ENCODE data around the gene HYCC1. TPM values are rescaled to one million over a fixed set of nuclear protein-coding genes. Genes with fewer than 3 reads are reported as not detected.

Gene HYCC1
- total and polyA plus RNA-seq, 9 of the 15 experiments (the other 6 are each of a cell fraction or from before 2014, with no cell fraction given) = 11.2 to 40.6 (median 37.9) TPM

- Histone ChIP-seq H3K4me1 (replicated peaks in 1 of 2; ENCODE audit: control insufficient read depth in 2 of 2, insufficient read depth in 2 of 2, low read length in 2 of 2) (peaks cover 9 to 28% of the 10 kb centered on the region in 2 experiments; a peak in 4 of 5 replicates), H3K4me3 (no peak overlapping the region), H3K4me2 (ENCODE audit: insufficient read depth, low read length) (no peak overlapping the region), H3K9me3 (replicated peaks; ENCODE audit: control insufficient read depth, insufficient read depth, low read depth, low read length) (no peaks in the 10 kb centered on the region), H3K9ac (ENCODE audit: insufficient read depth in 1 of 2, low read depth in 2 of 2, low read length in 2 of 2) (no peak overlapping the region), H2AFZ (ENCODE audit: low read depth, low read length) (peak overlapping the region; percentile 74), H3K27ac (ENCODE audit: extremely low read depth, low read depth, low read length) (no peak overlapping the region), H3K9me1 (ENCODE audit: control insufficient read depth, insufficient read depth, low read length) (no peaks in the 10 kb centered on the region), H3K79me2 (ENCODE audit: control insufficient read depth, insufficient read depth, low read length) (peaks cover 22% of the 10 kb centered on the region), H4K20me1 (replicated peaks; ENCODE audit: control insufficient read depth, insufficient read depth, low read length) (peaks cover 10% of the 10 kb centered on the region; the same call in 1 of the 2 replicates), H3K36me3 (ENCODE audit: control insufficient read depth, insufficient read depth, low read length) (no peaks in the 10 kb centered on the region), H3K27me3 (ENCODE audit: control insufficient read depth in 2 of 2, insufficient read depth in 2 of 2, low read length in 2 of 2) (no peaks in the 10 kb centered on the region)
- CTCF ChIA-PET (ENCODE audit: low intra/inter-chr PET ratio) = no interaction called here
- 0 out of 2 replicates have a peak, but pooled peaks have one; percentile 7 for TF ChIP-seq NFIC (IDR thresholded peaks at IDR 0.05)
- TF ChIP-seq, protein P1, sequence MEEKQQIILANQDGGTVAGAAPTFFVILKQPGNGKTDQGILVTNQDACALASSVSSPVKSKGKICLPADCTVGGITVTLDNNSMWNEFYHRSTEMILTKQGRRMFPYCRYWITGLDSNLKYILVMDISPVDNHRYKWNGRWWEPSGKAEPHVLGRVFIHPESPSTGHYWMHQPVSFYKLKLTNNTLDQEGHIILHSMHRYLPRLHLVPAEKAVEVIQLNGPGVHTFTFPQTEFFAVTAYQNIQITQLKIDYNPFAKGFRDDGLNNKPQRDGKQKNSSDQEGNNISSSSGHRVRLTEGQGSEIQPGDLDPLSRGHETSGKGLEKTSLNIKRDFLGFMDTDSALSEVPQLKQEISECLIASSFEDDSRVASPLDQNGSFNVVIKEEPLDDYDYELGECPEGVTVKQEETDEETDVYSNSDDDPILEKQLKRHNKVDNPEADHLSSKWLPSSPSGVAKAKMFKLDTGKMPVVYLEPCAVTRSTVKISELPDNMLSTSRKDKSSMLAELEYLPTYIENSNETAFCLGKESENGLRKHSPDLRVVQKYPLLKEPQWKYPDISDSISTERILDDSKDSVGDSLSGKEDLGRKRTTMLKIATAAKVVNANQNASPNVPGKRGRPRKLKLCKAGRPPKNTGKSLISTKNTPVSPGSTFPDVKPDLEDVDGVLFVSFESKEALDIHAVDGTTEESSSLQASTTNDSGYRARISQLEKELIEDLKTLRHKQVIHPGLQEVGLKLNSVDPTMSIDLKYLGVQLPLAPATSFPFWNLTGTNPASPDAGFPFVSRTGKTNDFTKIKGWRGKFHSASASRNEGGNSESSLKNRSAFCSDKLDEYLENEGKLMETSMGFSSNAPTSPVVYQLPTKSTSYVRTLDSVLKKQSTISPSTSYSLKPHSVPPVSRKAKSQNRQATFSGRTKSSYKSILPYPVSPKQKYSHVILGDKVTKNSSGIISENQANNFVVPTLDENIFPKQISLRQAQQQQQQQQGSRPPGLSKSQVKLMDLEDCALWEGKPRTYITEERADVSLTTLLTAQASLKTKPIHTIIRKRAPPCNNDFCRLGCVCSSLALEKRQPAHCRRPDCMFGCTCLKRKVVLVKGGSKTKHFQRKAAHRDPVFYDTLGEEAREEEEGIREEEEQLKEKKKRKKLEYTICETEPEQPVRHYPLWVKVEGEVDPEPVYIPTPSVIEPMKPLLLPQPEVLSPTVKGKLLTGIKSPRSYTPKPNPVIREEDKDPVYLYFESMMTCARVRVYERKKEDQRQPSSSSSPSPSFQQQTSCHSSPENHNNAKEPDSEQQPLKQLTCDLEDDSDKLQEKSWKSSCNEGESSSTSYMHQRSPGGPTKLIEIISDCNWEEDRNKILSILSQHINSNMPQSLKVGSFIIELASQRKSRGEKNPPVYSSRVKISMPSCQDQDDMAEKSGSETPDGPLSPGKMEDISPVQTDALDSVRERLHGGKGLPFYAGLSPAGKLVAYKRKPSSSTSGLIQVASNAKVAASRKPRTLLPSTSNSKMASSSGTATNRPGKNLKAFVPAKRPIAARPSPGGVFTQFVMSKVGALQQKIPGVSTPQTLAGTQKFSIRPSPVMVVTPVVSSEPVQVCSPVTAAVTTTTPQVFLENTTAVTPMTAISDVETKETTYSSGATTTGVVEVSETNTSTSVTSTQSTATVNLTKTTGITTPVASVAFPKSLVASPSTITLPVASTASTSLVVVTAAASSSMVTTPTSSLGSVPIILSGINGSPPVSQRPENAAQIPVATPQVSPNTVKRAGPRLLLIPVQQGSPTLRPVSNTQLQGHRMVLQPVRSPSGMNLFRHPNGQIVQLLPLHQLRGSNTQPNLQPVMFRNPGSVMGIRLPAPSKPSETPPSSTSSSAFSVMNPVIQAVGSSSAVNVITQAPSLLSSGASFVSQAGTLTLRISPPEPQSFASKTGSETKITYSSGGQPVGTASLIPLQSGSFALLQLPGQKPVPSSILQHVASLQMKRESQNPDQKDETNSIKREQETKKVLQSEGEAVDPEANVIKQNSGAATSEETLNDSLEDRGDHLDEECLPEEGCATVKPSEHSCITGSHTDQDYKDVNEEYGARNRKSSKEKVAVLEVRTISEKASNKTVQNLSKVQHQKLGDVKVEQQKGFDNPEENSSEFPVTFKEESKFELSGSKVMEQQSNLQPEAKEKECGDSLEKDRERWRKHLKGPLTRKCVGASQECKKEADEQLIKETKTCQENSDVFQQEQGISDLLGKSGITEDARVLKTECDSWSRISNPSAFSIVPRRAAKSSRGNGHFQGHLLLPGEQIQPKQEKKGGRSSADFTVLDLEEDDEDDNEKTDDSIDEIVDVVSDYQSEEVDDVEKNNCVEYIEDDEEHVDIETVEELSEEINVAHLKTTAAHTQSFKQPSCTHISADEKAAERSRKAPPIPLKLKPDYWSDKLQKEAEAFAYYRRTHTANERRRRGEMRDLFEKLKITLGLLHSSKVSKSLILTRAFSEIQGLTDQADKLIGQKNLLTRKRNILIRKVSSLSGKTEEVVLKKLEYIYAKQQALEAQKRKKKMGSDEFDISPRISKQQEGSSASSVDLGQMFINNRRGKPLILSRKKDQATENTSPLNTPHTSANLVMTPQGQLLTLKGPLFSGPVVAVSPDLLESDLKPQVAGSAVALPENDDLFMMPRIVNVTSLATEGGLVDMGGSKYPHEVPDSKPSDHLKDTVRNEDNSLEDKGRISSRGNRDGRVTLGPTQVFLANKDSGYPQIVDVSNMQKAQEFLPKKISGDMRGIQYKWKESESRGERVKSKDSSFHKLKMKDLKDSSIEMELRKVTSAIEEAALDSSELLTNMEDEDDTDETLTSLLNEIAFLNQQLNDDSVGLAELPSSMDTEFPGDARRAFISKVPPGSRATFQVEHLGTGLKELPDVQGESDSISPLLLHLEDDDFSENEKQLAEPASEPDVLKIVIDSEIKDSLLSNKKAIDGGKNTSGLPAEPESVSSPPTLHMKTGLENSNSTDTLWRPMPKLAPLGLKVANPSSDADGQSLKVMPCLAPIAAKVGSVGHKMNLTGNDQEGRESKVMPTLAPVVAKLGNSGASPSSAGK (IDR thresholded peaks at IDR 0.05) = peak; percentile 25; the same call in 1 of the 2 replicates
- peak; percentile 37; the same call in 1 of the 2 replicates for TF ChIP-seq EHMT2 (IDR thresholded peaks at IDR 0.05)
- TF ChIP-seq NFYB (IDR thresholded peaks at IDR 0.05; ENCODE audit: extremely low read depth, insufficient read length) = no peak
- DNase-seq (ENCODE audit: extremely low read depth in 1 of 4, low spot score in 3 of 4) (no peak), ATAC-seq (no peak), FAIRE-seq (no peak)
- intact Hi-C loops (cut with micrococcal nuclease) (loop anchor here (1.0 kb wide), 1 partner anchor 19 kb away; no protein-coding TSS in a partner anchor), in situ Hi-C loops (cut with MboI) (no loop called here)
- POLR2A ChIA-PET = interaction anchor here (1.4 to 1.5 kb wide), 2 partner anchors 8 to 9 kb away, joined by 3 to 5 read pairs; no protein-coding TSS in a partner anchor
- WGBS (ENCODE audit: insufficient coverage, low coverage, missing lambda C conversion rate) = 70% methylated on average over 9 of the region's 9 CpGs
- BruUV-seq (replicated peaks) = no TSS peak
Observed at GRCh38 chr7:23016345-23017253, 2.7 kb upstream of the HYCC1 start.

Measured in K562 (cell line).